Spleen (tissue), 7 donors: ENCODE data around the gene FAM83G.
"Not testable (repeated sequence)": the region's sequence is repeated elsewhere in the genome, so short reads cannot be mapped to it uniquely, and the experiment has no call there.

Experiments
- CTCF ChIP-seq, 11 experiments: fragments of 200-600 bp in 7 of 11; fragments of 450-650 bp in 4 of 11; sonication (generic) in 4 of 11; IDR thresholded peaks in 8 of 11; conservative IDR thresholded peaks in 3 of 11; 1 replicate in 7 of 11; 2 replicates in 4 of 11; pipeline versions ENCODE4 v1.4.0 to v1.8.0; 2016 to 2021; ENCODE audit warnings: antibody characterized with exemption in 11 of 11, inconsistent platforms in 4 of 11, mild to moderate bottlenecking in 1 of 11
- POLR2A ChIP-seq, 3 donors: fragments of 450-650 bp; IDR thresholded peaks; one replicate each; pipeline ENCODE4 v1.5.1; 2017; ENCODE audit warnings: antibody characterized with exemption in 3 of 3, mild to moderate bottlenecking in 1 of 3
- POLR2AphosphoS5 ChIP-seq, 3 donors: sonication (generic); formaldehyde crosslinking; IDR thresholded peaks; one replicate each; pipeline ENCODE4 v1.5.1; 2017; ENCODE audit warnings: antibody characterized with exemption in 3 of 3
- donor health status: DM: no; HTN: no; CAD: no; lungs with moderate emphysema.
- donor health status: DM: no; HTN: no; CAD: no.
- donor health status: DM: no; HTN: no; CAD: no.

DNA sequence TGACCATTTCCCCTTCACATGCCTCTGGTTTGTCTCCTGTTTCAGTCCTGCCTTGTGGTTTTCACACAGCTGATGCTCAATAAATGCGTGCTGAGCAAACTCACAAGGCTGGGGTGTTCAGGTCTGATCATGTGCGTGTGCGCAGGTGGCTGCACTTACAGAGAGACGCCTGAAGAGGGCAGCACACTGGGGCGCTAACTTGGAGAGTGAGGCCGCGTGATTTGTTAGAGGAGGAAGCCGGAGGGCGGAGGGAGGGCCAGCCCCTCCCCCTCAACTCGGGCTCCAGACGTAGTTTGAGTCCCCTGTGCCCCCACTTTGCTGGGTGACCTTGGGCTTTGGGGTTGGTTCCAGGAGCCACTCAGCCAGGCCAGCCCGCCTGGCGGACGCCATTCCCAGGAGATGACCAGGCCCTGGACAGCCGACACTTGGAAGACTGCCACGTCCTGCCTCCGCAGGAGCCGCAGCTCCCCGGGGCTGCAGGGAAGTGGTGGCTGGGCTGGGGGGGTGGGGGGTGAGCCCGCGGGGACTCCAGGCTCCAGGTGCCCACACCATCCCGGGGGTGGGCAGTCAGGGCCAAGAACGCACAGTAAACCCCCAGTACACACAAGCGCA is 27.9 kb upstream of the FAM83G start:
- not testable (repeated sequence) for TF ChIP-seq POLR2AphosphoS5 (IDR thresholded peaks at IDR 0.05); CTCF (IDR thresholded peaks at IDR 0.05 in 8 of 11, conservative IDR thresholded peaks at IDR 0.05 in 3 of 11); POLR2A (IDR thresholded peaks at IDR 0.05)
